A549 (cell line): Measurements from ENCODE around the gene EHBP1.

Source experiments
- CTCF ChIP-seq: fragments of >200 bp; sonication (Bioruptor Twin); formaldehyde crosslinking; IDR thresholded peaks from 3 replicates; pipeline ENCODE4 v1.5.1; 2016
- POLR2AphosphoS2 ChIP-seq: conservative IDR thresholded peaks from 2 replicates; pipeline ENCODE4 v1.6.1; 2012; ENCODE audit warnings: low read length, improper control_type of control experiment, inconsistent platforms

- TF ChIP-seq CTCF (no peak), POLR2AphosphoS2 (no peak)
Measured at GRCh38 chr2:62938126-62938525, 232.6 kb downstream of the EHBP1 start.
